NOMO-1 treated with DMSO at 0.1 percent for 48 hours (cell line): Measurements from ENCODE around the gene SLC29A2.
A peak's percentile ranks its signal among the peaks of the same experiment; 100 is the strongest.

Experiments
- DNase-seq: peaks from one replicate; lab custom pipeline; 2025; ENCODE audit not compliant: unreplicated experiment; lab: John Stamatoyannopoulos, UW

SLC29A2 gene

GRCh38 chr11:66335531-66336233 is 35.9 kb downstream of the SLC29A2 start:
- peak; percentile 21 for DNase-seq

DNA sequence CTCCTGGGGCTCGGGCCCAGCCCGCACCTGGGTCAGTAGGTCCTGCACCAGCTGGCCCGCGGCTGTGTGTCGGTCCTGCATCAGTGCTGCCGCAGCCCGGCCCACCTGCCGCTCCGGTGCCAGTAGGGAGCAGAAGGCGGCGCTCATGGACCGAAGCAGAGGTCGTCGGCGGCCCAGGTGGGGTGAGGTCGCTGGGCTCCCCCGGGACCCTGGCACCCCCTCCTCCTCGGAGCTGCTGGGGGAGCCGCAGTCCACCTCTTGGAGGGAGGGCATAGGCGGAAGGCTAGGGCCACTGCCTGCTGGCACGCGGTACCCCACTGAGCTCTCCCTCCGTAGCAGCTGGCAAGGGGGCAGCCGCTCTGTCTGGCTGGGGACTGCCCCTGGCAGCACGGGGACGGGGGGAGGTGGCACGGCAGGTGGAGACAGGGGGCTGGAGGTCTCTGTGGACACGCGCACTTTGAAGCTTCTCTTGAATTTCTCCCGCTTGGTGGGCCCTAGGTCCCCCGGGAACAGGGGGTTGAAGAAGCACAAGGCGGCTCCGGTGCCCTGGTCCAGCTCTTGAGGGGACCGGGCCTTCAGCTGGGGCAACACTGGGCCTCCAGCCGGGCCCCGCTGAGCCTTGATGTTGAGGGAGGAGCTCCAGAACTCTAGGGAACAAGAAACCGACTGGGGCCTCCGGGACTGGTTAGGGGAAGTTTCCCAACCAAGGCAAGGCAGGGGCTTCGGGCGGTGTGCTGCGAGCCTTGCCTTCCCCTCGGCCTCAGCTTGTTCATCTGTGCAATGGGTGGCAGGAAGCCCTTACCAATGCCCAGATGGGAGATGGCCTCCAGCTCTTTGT is 36.7 kb downstream of the SLC29A2 start:
- DNase-seq: peak; percentile 80

DNA sequence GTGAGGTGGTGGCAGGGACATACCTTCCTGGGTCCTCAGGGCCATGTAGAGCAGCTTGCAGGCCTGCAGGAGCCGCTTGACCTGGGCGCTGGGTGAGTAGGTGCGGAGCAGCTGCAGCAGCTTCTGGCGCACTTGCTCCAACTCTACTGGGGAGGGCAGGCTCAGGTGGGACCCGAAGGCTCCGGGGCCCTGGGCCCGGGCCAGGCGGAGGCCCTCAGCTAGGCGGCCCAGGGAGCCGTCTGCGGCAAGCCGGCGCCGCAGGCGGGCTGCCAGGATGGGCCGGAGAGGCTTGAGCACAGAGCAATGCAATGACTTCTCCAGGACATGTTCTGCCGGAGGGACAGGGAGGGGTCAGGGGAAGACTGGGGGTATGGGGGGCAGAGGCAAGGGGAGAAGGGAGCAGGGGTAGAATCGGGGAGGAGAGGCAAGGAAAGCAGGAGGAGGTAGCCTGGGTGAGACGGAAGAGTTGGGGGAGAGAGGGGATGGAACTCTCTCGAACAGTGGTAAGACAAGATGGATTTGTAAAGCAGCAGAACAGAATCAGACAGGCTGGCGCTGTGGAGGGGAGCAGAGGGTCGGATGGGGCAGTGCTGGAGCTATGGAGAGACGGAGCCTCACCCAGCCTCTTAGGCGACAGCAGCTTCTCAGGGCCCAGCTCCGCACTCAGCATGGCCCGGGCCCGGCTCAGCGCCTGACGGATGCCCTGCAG is 37.5 kb downstream of the SLC29A2 start:
- DNase-seq: no peak

DNA sequence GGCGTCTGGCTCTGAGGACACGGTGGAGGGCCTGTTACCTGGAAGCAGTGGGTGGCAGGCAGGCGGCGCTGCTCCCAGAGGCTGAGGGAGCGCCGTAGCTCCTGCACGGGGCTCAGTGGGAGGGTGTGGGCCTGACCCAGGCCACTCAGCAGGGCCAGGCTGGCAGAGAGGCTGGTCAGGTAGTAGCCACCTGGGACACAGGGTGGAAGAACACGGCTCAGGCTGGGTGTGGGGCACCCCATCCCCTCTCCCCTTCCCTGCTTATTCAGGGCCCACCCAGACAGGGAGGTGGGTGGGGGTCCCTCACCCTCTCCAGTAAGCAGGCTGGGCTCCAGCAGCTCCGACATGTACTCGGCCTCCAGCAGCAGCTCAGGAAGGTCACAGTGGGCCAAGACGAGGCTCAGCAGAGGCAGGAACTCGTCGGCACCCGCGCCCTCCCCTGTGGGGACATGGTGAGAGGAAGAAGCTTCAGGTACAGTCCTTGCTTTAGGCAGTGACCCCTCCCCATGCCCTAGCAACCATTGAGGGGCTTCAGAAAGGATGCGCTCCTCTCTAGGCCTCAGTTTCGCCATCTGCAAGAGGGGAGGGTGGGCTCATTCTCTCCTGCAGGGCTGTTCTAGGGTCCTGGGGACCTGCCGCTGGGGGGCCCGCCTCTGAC is 38.2 kb downstream of the SLC29A2 start:
- no peak for DNase-seq

- DNase-seq: no peak
Measured at GRCh38 chr11:66332371-66333219, 39.0 kb downstream of the SLC29A2 start.

- no peak for DNase-seq
Measured at GRCh38 chr11:66331542-66332370, 39.8 kb downstream of the SLC29A2 start.

- no peak for DNase-seq
Measured at GRCh38 chr11:66330931-66331330, 40.6 kb downstream of the SLC29A2 start.

DNA sequence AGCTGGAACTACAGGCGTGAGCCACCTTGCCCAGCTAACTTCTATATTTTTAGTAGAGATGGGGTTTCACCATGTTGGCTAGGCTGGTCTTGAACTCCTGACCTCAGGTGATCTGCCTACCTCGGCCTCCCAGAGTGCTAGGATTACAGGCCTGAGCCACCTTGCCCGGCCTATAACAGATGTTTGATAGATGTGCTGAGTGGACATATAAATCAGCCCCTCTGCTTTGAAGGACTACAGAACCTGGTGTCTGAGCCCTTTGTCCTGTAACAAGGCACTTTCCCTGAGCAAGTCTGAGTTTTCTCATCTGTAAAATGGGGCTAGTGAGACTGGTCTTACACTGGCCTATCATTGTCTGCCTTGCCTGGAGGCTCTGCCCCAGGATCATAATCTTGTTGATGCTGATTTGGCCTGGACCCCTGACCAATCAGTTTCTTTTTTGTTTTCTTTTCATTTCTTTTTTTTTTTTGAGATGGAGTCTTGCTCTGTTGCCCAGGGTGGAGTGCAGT is 42.3 kb downstream of the SLC29A2 start:
- DNase-seq: no peak

DNA sequence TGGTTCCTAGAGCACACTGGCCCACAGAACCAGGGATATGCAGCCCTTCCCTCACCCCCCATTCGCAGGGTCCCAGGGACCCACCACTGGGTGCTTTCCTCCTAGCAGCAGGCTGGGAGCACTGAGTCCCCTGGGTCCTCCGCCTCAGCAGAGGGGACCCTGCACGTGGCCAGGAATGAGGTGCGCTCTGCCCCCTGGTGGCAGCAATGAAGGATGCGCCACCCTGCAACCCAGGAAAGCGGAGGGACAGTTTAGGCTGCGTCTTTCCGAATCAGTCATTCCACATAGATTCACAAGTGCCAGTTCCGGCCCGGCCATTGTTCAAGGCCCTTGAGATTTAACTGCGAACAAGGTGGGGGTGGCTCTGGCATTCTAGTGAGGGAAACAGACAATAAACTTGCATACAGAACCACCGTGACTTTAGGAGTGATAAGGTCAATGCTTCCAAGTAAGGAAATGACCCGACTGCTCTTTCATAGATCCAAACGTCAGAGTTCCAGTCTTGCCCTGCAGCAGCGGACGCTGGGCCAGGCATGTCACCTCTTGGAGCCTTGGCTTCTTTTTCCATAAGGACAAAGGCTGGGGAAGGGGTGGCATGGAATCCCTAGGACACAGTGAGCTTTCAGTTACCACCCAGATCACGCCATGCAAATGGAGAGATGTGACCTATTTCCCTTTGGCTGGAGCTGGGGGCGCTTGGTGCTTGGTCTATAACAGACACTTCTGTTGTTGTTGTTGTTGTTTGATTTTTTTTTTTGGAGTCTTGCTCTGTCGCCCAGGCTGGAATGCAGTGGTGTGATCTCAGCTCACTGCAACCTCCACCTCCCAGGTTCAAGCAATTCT is 43.0 kb downstream of the SLC29A2 start:
- peak; percentile 65 for DNase-seq

DNA sequence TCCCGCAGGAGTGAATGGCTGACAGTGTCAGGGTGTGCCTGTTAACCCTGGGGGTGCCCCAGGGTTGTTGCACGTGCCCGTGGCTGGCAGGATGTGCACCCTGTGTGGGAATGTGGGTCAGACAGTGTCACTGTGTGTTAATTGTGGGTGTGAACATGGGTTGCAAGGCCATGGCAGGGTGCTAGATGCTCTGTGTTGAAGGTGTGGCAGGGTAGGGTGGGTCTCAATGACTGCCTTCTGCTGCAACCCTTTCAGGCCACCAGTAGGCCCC is 43.6 kb downstream of the SLC29A2 start:
- DNase-seq: no peak

GRCh38 chr11:66327171-66328030 is 44.2 kb downstream of the SLC29A2 start:
- DNase-seq: no peak

DNA sequence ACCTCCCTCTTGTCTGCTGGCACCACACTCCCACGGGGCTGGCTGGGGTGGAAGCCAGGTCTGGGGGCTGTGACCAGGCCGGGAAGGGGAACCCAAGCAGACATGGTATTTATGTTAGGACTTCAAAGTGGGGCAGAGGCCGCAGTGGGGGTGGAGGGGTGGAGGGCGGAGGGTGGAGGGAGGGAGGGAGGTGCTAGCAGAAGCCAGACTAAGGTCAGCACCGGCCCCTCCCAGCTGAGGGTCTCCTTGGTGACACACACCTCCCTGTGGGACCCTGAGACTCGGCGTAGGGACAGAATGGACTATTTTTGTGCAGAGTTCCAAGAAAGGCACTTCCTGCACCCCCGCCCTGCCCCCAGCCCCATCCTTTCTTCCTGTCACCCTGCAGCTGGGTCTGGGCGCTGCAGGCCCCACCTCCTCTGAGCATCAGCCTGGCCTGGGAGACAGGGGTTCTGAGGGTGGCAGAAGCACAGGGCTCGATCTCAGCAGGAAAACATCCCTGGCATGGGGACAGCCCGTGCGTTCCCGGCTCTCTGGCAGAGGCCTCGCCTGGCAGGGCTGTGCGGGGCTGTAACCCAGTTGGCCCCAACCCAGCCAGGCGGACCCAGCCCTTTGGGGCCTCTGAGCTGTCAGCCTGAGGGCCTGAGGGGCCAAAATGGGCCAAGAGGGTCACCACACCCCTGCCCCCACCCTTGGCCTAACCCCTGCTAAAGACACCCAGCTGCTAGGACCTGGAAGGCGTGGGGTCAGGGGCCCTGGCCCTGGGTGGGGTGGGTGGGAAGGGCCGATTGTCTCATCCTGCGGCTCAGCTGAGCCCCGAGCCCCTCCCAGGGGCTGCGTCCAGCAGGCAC is 45.1 kb downstream of the SLC29A2 start:
- no peak for DNase-seq

DNA sequence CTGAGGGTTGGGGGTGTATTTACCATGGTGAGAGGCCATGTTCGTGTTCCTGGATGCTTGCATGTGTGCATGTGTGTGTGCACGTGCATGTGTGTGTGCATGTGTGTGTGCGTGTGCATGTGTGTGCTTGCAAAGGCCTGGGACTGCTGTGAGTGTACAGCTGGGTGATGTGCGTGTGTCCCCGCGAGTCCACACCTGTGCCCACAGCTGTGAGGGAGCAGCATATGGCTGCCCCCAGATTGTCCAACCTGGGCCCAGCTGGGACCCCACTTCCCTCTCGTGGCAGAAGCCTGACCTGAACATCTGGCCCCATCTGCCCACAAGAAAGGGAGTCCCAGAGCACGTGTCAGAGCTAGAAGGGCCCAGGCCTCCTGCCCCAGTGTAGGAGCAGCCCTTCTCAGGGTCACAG is 46.3 kb downstream of the SLC29A2 start:
- no peak for DNase-seq

- DNase-seq: no peak
Measured at GRCh38 chr11:66324664-66325063, 46.9 kb downstream of the SLC29A2 start.

GRCh38 chr11:66323684-66324083 is 47.9 kb downstream of the SLC29A2 start:
- DNase-seq: no peak

- DNase-seq: no peak
Measured at GRCh38 chr11:66322732-66323427, 48.7 kb downstream of the SLC29A2 start.
